HG03103 (cell line): ENCODE measurements around the gene SLC12A6.
"Not testable (repeated sequence)": the region's sequence is repeated elsewhere in the genome, so short reads cannot be mapped to it uniquely, and the experiment has no call there.

Experiments
- ATAC-seq: cut with Tn5 transposase; IDR thresholded peaks from one replicate; pipeline ENCODE4 v1.9.1; 2021; ENCODE audit warnings: low read depth; ENCODE audit not compliant: unreplicated experiment

Gene SLC12A6

GRCh38 chr15:34337557-34338306 lies at the start of gene SLC12A6:
TSS of gene SLC12A6 (minus strand) at chr15:34337781. CDS start at chr15:34336680, 1,101 bp downstream.
- peak; percentile 53 for ATAC-seq

GRCh38 chr15:34381829-34382521 lies 44.4 kb upstream of the SLC12A6 start:
- ATAC-seq: not testable (repeated sequence)

- not testable (repeated sequence) for ATAC-seq
These were observed 42.9 kb upstream of the SLC12A6 start for GRCh38 chr15:34380491-34380890.

- no peak for ATAC-seq
These were observed 39.3 kb upstream of the SLC12A6 start for GRCh38 chr15:34376856-34377255.

- ATAC-seq: not testable (repeated sequence)
These were observed 38.0 kb upstream of the SLC12A6 start for GRCh38 chr15:34375541-34375940.

- ATAC-seq: no peak
These were observed 37.2 kb upstream of the SLC12A6 start for GRCh38 chr15:34374816-34375215.

GRCh38 chr15:34373951-34374350 lies 36.4 kb upstream of the SLC12A6 start:
- no peak for ATAC-seq

GRCh38 chr15:34370643-34371042 lies 33.1 kb upstream of the SLC12A6 start:
- no peak for ATAC-seq

- no peak for ATAC-seq
These were observed 32.5 kb upstream of the SLC12A6 start for GRCh38 chr15:34370129-34370528.

GRCh38 chr15:34367101-34368081 lies 29.8 kb upstream of the SLC12A6 start, which contains the start of gene LPCAT4:
TSS of gene LPCAT4 (minus strand) at chr15:34367196. CDS start at chr15:34367100, 96 bp downstream.
- ATAC-seq: peak; percentile 61

- ATAC-seq: no peak
These were observed 28.9 kb upstream of the SLC12A6 start for GRCh38 chr15:34366271-34367065.

- ATAC-seq: no peak
These were observed 28.3 kb upstream of the SLC12A6 start for GRCh38 chr15:34365836-34366235.

GRCh38 chr15:34365091-34365825 lies 27.7 kb upstream of the SLC12A6 start:
- ATAC-seq: no peak

GRCh38 chr15:34364041-34364440 lies 26.5 kb upstream of the SLC12A6 start:
- no peak for ATAC-seq

- no peak for ATAC-seq
These were observed 24.6 kb upstream of the SLC12A6 start for GRCh38 chr15:34362047-34362773.

- no peak for ATAC-seq
These were observed 23.7 kb upstream of the SLC12A6 start for GRCh38 chr15:34361278-34361677.

- ATAC-seq: no peak
These were observed 22.7 kb upstream of the SLC12A6 start for GRCh38 chr15:34360298-34360697.

GRCh38 chr15:34359416-34359815 lies 21.8 kb upstream of the SLC12A6 start:
- ATAC-seq: no peak

GRCh38 chr15:34358948-34359347 lies 21.4 kb upstream of the SLC12A6 start:
- ATAC-seq: no peak
